GM12874 (cell line): ENCODE data around the gene SP100.

Source experiments
- TF ChIP-seq, protein P1 (sequence below): IDR thresholded peaks from 2 replicates; pipeline ENCODE4 v1.5.1; 2011; ENCODE audit warnings: low read depth, mild to moderate bottlenecking, control low read depth, low read length, moderate library complexity; ENCODE audit not compliant: insufficient read depth

The SP100 gene

DNA sequence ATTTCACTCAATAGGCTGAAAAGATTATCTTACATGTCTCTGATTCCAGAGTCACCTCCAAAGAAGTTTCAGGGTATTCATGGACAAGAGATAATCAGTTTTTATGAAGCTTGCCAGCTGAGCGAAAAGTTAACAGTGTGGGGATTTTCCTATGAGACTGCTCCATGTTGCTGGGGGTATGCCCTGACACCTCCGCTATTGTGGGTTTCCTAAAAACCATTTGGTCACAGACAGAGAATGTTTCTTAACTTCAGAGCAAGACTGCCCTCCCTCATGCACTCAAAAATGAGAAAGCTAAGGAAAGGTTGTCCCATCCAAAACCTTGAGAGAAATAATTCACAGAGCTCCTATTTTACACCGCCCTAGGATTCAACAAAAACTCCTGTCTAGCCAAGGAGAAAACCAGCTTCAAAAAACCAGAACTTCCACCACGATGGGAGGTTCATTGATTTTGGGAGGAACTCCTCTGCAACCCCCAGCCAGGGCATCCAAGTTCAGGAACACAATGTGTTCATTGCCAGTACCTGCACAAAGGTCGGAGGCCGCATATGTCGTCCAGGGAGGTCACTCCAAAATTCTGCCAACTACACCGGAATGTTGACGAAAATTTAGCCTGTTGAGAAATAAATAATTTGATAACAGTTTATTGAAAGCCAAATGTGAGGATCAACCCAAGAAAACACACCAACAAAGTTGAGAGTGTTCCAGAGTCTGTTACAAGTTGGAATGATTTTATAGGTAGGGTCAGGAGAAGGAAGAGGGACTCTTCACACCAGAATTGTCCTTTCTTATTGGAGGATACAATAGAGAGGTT lies 104.3 kb downstream of the SP100 start:
- TF ChIP-seq, protein P1, sequence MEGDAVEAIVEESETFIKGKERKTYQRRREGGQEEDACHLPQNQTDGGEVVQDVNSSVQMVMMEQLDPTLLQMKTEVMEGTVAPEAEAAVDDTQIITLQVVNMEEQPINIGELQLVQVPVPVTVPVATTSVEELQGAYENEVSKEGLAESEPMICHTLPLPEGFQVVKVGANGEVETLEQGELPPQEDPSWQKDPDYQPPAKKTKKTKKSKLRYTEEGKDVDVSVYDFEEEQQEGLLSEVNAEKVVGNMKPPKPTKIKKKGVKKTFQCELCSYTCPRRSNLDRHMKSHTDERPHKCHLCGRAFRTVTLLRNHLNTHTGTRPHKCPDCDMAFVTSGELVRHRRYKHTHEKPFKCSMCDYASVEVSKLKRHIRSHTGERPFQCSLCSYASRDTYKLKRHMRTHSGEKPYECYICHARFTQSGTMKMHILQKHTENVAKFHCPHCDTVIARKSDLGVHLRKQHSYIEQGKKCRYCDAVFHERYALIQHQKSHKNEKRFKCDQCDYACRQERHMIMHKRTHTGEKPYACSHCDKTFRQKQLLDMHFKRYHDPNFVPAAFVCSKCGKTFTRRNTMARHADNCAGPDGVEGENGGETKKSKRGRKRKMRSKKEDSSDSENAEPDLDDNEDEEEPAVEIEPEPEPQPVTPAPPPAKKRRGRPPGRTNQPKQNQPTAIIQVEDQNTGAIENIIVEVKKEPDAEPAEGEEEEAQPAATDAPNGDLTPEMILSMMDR: no peak

DNA sequence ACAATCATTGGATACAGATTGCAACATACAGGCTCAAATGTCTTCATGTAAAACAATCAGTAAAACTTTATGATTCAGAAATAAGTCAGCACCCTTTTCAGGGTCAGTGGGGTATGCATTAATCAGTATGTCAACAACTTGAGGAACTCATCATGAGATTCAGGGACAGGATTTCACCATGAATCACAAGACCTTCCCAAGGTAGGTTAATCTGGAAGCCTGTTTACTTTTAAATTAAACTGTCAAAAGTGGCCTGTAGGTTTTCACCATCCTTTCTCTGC lies 104.8 kb downstream of the SP100 start:
- TF ChIP-seq, protein P1: no peak

DNA sequence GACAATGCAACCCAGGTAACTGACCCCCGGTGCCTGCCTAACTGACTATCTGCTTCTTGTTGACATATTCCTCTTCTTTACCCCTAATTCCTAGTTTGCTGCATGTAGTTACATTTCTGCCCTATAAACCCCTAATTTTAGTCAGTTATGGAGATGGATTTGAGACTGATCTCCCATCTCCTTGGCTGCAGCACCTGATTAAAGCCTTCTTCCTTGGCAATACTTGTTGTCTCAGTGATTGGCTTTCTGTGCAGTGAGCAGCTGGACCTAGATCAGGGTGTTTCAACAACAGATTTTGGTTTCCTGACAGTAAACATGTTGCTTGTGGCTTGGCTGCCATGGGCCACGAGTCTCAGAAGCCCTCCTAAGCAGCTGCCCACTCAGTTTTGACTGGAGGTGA lies 105.4 kb downstream of the SP100 start:
- TF ChIP-seq, protein P1: no peak

DNA sequence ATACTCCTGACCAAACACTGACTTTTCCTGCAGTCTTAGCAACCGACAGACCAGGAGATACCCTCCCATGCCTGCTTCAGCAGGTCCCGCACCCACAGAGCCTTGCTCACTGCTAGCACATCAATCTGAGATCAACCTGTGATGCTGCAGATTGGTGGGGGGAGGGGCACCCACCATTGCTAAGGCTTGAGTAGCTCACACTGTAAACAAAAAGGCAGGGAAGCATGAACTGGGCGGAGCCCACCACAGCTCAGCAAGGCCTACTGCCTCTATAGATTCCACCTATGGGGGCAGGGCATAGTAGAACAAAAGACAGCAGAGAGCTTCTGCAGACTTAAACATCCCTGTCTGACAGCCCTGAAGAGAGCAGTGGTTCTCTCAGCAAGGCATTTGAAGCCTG lies 109.7 kb downstream of the SP100 start:
- TF ChIP-seq, protein P1: no peak

DNA sequence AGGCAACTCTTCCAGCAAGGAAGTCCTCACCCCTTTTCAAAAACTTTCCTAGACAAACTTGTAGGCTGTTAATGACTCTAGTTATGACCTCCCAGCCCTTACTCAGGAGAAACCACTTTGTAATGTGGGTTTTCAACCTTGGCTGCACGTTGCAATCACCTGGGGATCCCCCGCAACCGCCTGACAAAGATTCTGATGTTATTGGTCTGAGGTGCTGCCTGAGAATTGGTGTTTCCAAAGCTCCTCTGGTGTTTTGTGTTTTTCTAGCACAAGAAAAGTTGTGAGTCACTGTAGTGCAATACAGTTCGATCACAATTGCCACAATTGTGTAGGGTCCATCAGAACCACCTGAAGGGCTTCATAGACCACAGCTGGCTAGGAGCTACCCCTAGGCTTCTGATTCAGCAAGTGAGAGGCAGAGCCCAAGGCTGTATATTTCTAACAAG lies 121.6 kb downstream of the SP100 start:
- TF ChIP-seq, protein P1: no peak

DNA sequence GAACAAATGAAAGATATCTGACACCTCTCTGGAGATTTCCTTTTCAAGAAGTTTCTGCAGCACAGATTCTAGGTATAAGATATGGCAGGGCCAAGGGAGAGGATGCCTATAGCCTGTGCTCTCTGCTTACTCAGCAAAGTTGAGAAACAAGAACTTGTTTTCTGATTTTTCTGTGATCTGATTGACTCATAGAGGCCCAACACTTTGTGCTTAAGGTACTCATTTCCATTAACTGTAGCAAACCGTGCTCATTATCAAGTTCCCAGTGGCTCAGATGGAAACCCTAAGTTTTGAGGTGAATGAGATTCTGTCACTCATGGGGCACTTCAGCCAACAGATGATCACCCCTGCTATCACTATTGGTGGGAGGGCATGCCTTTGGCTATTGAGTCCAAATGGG lies 124.3 kb downstream of the SP100 start:
- TF ChIP-seq, protein P1: no peak

DNA sequence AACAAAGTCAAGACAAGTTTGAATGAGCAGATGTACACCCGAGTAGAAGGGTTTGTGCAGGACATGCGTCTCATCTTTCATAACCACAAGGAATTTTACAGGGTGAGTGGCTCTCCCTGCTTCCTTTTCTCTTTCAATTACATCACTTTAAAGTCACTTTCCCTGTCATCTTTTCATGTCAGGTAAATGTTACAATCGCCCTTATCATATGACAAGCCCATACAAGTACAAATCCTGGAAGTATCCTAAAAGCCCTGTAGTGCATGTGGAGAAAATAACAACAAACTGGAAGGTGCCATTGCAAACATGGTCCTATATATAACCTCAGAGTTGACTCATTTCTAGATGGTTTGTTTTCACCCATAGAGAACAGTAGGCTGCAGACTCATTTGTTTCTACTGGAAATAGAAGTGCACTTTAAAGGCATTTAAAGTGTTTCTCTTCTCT lies 126.0 kb downstream of the SP100 start:
- TF ChIP-seq, protein P1: no peak

DNA sequence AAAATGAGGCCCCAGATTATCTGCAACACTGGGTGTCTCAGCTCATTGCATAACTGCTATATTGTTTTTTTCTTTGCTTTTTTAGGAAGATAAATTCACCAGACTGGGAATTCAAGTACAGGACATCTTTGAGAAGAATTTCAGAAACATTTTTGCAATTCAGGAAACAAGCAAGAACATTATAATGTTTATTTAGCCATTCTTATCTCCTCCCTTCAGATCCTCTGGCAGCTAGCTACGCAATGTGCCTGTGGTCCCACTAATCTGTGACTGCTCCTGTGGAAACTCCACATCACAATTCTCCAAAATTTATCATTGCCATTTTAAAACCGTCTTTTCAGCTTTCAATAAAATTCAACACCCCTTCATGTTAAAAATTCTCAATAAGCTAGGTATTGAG lies 126.8 kb downstream of the SP100 start:
- TF ChIP-seq, protein P1: no peak
